ENCODE data around the gene HASPIN. TPM values are rescaled to one million over a fixed set of nuclear protein-coding genes. Genes with fewer than 3 reads are reported as not detected.

The HASPIN gene
- total RNA-seq, 1 experiment from 2014 or later: 6.4 TPM

DNA sequence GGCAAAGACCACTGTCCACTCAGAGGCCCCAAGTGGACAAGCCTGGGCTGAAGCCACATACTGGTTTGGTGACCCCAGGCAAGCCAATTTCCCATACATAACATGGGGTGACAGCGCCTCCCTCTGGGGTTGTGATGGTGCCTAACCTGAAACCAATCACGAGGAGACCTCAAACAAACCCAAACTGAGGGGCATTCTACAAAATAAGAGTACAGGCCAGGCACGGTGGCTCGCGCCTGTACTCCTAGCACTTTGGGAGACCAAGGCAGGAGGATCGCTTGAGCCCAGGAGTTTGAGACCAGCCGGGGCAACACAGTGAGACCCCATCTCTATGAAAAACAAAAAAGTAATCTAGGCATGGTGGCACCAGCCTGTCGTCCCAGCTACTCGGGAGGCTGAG lies 31.4 kb upstream of the HASPIN start:
- DNase-seq (ENCODE audit: unreplicated experiment): no peak
- no peaks in the 10 kb centered on the region for H3K36me3 Mint-ChIP-seq (ENCODE audit: insufficient read depth, unreplicated experiment)
- intact Hi-C loops (cut with micrococcal nuclease): no loop called here
- BruUV-seq (replicated peaks): no TSS peak
- TF ChIP-seq, protein P1, sequence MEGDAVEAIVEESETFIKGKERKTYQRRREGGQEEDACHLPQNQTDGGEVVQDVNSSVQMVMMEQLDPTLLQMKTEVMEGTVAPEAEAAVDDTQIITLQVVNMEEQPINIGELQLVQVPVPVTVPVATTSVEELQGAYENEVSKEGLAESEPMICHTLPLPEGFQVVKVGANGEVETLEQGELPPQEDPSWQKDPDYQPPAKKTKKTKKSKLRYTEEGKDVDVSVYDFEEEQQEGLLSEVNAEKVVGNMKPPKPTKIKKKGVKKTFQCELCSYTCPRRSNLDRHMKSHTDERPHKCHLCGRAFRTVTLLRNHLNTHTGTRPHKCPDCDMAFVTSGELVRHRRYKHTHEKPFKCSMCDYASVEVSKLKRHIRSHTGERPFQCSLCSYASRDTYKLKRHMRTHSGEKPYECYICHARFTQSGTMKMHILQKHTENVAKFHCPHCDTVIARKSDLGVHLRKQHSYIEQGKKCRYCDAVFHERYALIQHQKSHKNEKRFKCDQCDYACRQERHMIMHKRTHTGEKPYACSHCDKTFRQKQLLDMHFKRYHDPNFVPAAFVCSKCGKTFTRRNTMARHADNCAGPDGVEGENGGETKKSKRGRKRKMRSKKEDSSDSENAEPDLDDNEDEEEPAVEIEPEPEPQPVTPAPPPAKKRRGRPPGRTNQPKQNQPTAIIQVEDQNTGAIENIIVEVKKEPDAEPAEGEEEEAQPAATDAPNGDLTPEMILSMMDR (IDR thresholded peaks at IDR 0.05; ENCODE audit: unreplicated experiment): no peak
- no peak overlapping the region for H3K4me3 Mint-ChIP-seq (ENCODE audit: unreplicated experiment)
- H3K27ac Mint-ChIP-seq (ENCODE audit: low read depth, unreplicated experiment): no peak overlapping the region
- H3K27me3 Mint-ChIP-seq (ENCODE audit: insufficient read depth, unreplicated experiment): no peaks in the 10 kb centered on the region
- ChIA-PET CTCF (interaction anchor here (0.6 to 1.2 kb wide), 4 partner anchors 10 to 844 kb away, joined by 3 to 7 read pairs (median 4); no protein-coding TSS in a partner anchor), POLR2A (no interaction called here)
- H3K4me1 Mint-ChIP-seq (ENCODE audit: insufficient read depth, unreplicated experiment): no peaks in the 10 kb centered on the region
- no peaks in the 10 kb centered on the region for H3K9me3 Mint-ChIP-seq (ENCODE audit: unreplicated experiment)

- Mint-ChIP-seq H3K9me3 (ENCODE audit: unreplicated experiment) (no peaks in the 10 kb centered on the region), H3K36me3 (ENCODE audit: insufficient read depth, unreplicated experiment) (no peaks in the 10 kb centered on the region), H3K27me3 (ENCODE audit: insufficient read depth, unreplicated experiment) (no peaks in the 10 kb centered on the region), H3K4me1 (ENCODE audit: insufficient read depth, unreplicated experiment) (no peaks in the 10 kb centered on the region), H3K4me3 (ENCODE audit: unreplicated experiment) (no peak overlapping the region), H3K27ac (ENCODE audit: low read depth, unreplicated experiment) (no peak overlapping the region)
- intact Hi-C loops (cut with micrococcal nuclease): no loop called here
- TF ChIP-seq, protein P1 (IDR thresholded peaks at IDR 0.05; ENCODE audit: unreplicated experiment): no peak
- no TSS peak for BruUV-seq (replicated peaks)
- no peak for DNase-seq (ENCODE audit: unreplicated experiment)
- ChIA-PET CTCF (interaction anchor here (1.2 kb wide), 1 partner anchor 845 kb away, joined by 4 read pairs; no protein-coding TSS in a partner anchor), POLR2A (no interaction called here)
These were observed 30.6 kb upstream of the HASPIN start for GRCh38 chr17:3693141-3693540.

GRCh38 chr17:3693829-3694231 lies 29.9 kb upstream of the HASPIN start:
- no peaks in the 10 kb centered on the region for H3K4me1 Mint-ChIP-seq (ENCODE audit: insufficient read depth, unreplicated experiment)
- TF ChIP-seq, protein P1 (IDR thresholded peaks at IDR 0.05; ENCODE audit: unreplicated experiment): no peak
- no peak overlapping the region for H3K4me3 Mint-ChIP-seq (ENCODE audit: unreplicated experiment)
- intact Hi-C loops (cut with micrococcal nuclease): no loop called here
- no peaks in the 10 kb centered on the region for H3K9me3 Mint-ChIP-seq (ENCODE audit: unreplicated experiment)
- no peak for DNase-seq (ENCODE audit: unreplicated experiment)
- H3K36me3 Mint-ChIP-seq (ENCODE audit: insufficient read depth, unreplicated experiment): no peaks in the 10 kb centered on the region
- H3K27ac Mint-ChIP-seq (ENCODE audit: low read depth, unreplicated experiment): no peak overlapping the region
- no TSS peak for BruUV-seq (replicated peaks)
- no peaks in the 10 kb centered on the region for H3K27me3 Mint-ChIP-seq (ENCODE audit: insufficient read depth, unreplicated experiment)
- POLR2A ChIA-PET: interaction anchor here (1.4 kb wide), 1 partner anchor 29 kb away, joined by 5 read pairs; the partner anchor contains the start of gene HASPIN
- CTCF ChIA-PET: interaction anchor here (0.6 to 1.2 kb wide), 3 partner anchors 11 to 867 kb away, joined by 3 to 4 read pairs (median 3); no protein-coding TSS in a partner anchor

DNA sequence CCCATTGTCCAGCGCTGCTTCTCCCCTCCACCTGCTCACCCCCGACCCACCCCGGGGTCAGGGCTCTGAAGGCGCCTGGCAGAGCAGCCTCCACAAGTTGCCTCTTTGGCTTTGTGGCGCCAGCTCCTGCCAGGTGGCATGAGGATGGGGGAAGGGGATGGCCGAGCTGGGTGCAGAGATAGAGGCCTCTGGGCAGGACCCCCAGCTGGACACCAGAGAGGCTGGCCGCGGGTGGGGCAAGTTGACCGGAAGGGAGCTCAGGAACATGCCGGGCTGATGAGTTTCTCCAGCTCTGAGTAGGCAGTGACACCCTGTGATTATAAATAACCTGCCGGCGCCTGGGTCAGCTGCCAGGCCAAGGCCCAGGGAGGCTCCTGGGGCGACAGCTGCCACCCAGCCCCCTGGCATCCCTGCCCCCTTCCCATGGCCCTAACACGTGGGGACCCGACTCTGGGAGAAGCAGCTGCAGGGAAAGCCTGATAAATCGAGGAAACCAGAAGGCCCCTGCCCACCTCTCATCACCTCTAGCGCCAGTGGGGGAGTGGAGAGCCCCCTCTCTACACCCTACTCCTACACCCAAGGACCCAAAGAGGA lies 28.5 kb upstream of the HASPIN start:
- no peaks in the 10 kb centered on the region for H3K4me1 Mint-ChIP-seq (ENCODE audit: insufficient read depth, unreplicated experiment)
- BruUV-seq (replicated peaks): no TSS peak
- CTCF ChIA-PET: interaction anchor here (0.6 to 0.8 kb wide), 6 partner anchors 13 to 1572 kb away, joined by 3 to 4 read pairs (median 3); no protein-coding TSS in a partner anchor
- POLR2A ChIA-PET: interaction anchor here (0.6 to 2.2 kb wide), 6 partner anchors 26 to 448 kb away, joined by 3 to 13 read pairs (median 6); partner anchors contain the start of genes EMC6 and HASPIN
- TF ChIP-seq, protein P1 (IDR thresholded peaks at IDR 0.05; ENCODE audit: unreplicated experiment): no peak
- H3K27ac Mint-ChIP-seq (ENCODE audit: low read depth, unreplicated experiment): no peak overlapping the region
- H3K4me3 Mint-ChIP-seq (ENCODE audit: unreplicated experiment): peak overlapping the region; percentile 76
- H3K9me3 Mint-ChIP-seq (ENCODE audit: unreplicated experiment): no peaks in the 10 kb centered on the region
- intact Hi-C loops (cut with micrococcal nuclease): no loop called here
- no peaks in the 10 kb centered on the region for H3K36me3 Mint-ChIP-seq (ENCODE audit: insufficient read depth, unreplicated experiment)
- no peaks in the 10 kb centered on the region for H3K27me3 Mint-ChIP-seq (ENCODE audit: insufficient read depth, unreplicated experiment)
- DNase-seq (ENCODE audit: unreplicated experiment): peak; percentile 15
